Right lobe of liver (tissue), 4 donors: ENCODE data around the gene NFASC.

Experiments
- CTCF ChIP-seq, 4 donors: fragments of 200-600 bp in 3 of 4; fragments of 450-650 bp in 1 of 4; IDR thresholded peaks; one replicate each; pipeline versions ENCODE4 v1.5.1 to v1.8.0; 2016 to 2022; ENCODE audit warnings: antibody characterized with exemption in 4 of 4, mild to moderate bottlenecking in 2 of 4
- POLR2A ChIP-seq: fragments of 450-650 bp; IDR thresholded peaks from one replicate; pipeline ENCODE4 v1.6.1; 2017; ENCODE audit warnings: antibody characterized with exemption, mild to moderate bottlenecking
- donor health status: DM: no; HTN: no; CAD: no.
- donor health status: DM: no; HTN: no; CAD: no.
- donor health status: DM: no; HTN: yes; CAD: no.

GRCh38 chr1:204971517-204972336 is 101.1 kb downstream of the NFASC start:
- TF ChIP-seq CTCF (IDR thresholded peaks at IDR 0.05) (no peak), POLR2A (no peak)
